Measurements from ENCODE around the gene B3GNT4. TPM values are rescaled to one million over a fixed set of nuclear protein-coding genes. Genes with fewer than 3 reads are reported as not detected.

Gene B3GNT4
- total RNA-seq, result 1 to 10 TPM in 1 of 3 donors, not detected in 2; 1.6 TPM

GRCh38 chr12:122203301-122204166 lies at the start of gene B3GNT4:
B3GNT4 (plus strand) TSS chr12:122203709; CDS start chr12:122204619, 910 bp downstream.
- Histone ChIP-seq H3K9me3 (no peaks in the 10 kb centered on the region), H3K4me1 (peaks cover 6 to 12% of the 10 kb centered on the region in 2 donors), H3K27ac (no peak within 1 kb of the TSS), H3K27me3 (peaks cover 0 to 3% of the 10 kb centered on the region in 2 donors), H3K4me3 (peak within 1 kb of the TSS; percentile 43 to 87 (median 59)), H3K36me3 (peaks cover 8% of the 10 kb centered on the region)
- TF ChIP-seq, protein P1, sequence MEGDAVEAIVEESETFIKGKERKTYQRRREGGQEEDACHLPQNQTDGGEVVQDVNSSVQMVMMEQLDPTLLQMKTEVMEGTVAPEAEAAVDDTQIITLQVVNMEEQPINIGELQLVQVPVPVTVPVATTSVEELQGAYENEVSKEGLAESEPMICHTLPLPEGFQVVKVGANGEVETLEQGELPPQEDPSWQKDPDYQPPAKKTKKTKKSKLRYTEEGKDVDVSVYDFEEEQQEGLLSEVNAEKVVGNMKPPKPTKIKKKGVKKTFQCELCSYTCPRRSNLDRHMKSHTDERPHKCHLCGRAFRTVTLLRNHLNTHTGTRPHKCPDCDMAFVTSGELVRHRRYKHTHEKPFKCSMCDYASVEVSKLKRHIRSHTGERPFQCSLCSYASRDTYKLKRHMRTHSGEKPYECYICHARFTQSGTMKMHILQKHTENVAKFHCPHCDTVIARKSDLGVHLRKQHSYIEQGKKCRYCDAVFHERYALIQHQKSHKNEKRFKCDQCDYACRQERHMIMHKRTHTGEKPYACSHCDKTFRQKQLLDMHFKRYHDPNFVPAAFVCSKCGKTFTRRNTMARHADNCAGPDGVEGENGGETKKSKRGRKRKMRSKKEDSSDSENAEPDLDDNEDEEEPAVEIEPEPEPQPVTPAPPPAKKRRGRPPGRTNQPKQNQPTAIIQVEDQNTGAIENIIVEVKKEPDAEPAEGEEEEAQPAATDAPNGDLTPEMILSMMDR (IDR thresholded peaks at IDR 0.05), result no peak
- TF ChIP-seq POLR2AphosphoS5 (IDR thresholded peaks at IDR 0.05) (no peak), POLR2A (IDR thresholded peaks at IDR 0.05) (no peak)
- intact Hi-C loops (cut with DNase I; ENCODE audit: low total_unique reads), result no loop called here
- DNase-seq (ENCODE audit: low spot score in 2 of 2), result peak in 1 of 2 donors; percentile 59

DNA sequence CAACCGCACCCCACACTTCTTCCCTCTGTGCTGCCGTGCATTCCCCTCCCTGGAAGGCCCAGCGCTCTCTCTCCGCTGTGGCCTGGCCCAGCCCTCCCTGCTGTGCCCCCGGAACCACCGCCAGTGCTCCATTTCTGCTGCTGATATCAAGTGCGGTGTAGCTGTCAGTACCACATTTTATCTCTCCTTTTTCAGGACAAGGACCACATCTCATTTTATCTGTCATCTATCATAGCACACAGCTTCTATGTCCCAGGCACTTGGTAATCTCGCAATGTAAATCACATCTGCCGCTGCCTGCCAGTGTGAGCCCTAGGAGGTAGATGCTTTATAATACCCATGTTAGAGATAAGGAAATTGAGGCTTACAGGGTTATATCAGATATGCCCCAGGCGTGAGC lies 47.8 kb upstream of the B3GNT4 start:
- no peak for DNase-seq (ENCODE audit: low spot score in 2 of 2)
- intact Hi-C loops (cut with DNase I; ENCODE audit: low total_unique reads), result no loop called here
- Histone ChIP-seq H3K27me3 (no peaks in the 10 kb centered on the region), H3K4me3 (no peak overlapping the region), H3K27ac (no peak overlapping the region), H3K9me3 (no peaks in the 10 kb centered on the region), H3K36me3 (no peaks in the 10 kb centered on the region), H3K4me1 (no peaks in the 10 kb centered on the region)
- TF ChIP-seq POLR2AphosphoS5 (IDR thresholded peaks at IDR 0.05) (no peak), POLR2A (IDR thresholded peaks at IDR 0.05) (no peak)
- TF ChIP-seq, protein P1 (IDR thresholded peaks at IDR 0.05), result no peak

DNA sequence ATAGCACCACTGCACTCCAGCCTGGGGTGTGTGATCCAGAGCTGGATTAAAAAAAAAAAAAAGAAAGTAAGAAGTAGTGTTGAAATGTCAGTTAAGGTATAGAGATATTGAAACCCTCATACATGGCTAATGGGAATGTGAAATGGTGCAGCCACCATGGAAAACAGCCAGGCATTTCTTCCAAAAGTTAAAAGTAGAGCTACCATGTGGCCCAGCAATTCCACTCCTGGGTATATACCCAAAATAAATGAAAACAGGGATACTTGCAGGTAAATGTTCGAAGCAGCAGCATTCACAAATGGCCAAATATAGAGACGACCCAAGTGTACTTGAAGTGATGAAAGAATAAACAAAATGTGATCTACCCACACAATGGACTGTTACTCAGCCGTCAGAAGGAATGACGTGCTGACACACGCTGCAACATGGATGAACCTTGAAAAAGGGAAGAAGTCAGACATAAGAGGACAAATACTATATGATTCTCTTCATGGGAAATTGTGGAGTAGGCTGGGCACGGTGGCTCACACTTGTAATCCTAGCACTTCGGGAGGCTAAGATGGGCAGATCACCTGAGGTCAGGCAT lies 44.7 kb upstream of the B3GNT4 start:
- TF ChIP-seq, protein P1 (IDR thresholded peaks at IDR 0.05), result no peak
- TF ChIP-seq POLR2A (IDR thresholded peaks at IDR 0.05) (no peak), POLR2AphosphoS5 (IDR thresholded peaks at IDR 0.05) (no peak)
- Histone ChIP-seq H3K36me3 (no peaks in the 10 kb centered on the region), H3K4me3 (no peak overlapping the region), H3K9me3 (no peaks in the 10 kb centered on the region), H3K4me1 (no peaks in the 10 kb centered on the region), H3K27me3 (no peaks in the 10 kb centered on the region), H3K27ac (no peak overlapping the region)
- no peak for DNase-seq (ENCODE audit: low spot score in 2 of 2)
- intact Hi-C loops (cut with DNase I; ENCODE audit: low total_unique reads), result no loop called here

- intact Hi-C loops (cut with DNase I; ENCODE audit: low total_unique reads), result no loop called here
These were observed 43.6 kb upstream of the B3GNT4 start for GRCh38 chr12:122159882-122160281.

More at GRCh38 chr12:122159882-122160281, 43.6 kb upstream of the B3GNT4 start:
- Histone ChIP-seq H3K9me3 (no peaks in the 10 kb centered on the region), H3K4me1 (no peaks in the 10 kb centered on the region), H3K4me3 (no peak overlapping the region), H3K27ac (no peak overlapping the region), H3K27me3 (no peaks in the 10 kb centered on the region), H3K36me3 (no peaks in the 10 kb centered on the region)
- TF ChIP-seq POLR2A (IDR thresholded peaks at IDR 0.05), result no peak
- TF ChIP-seq POLR2AphosphoS5 (IDR thresholded peaks at IDR 0.05), result no peak
- TF ChIP-seq, protein P1 (IDR thresholded peaks at IDR 0.05), result no peak
- DNase-seq (ENCODE audit: low spot score in 2 of 2), result no peak

Data from breast epithelium (tissue), 4 donors.